Stomach (tissue), 9 donors: ENCODE measurements around the gene TMEM141. TPM values are rescaled to one million over a fixed set of nuclear protein-coding genes. Genes with fewer than 3 reads are reported as not detected.

Experiments
- DNase-seq, 2 donors: peaks; one replicate each; pipeline versions ENCODE4 v3.0.0 to v3.0.0-alpha.2; 2013 to 2019
- H3K27ac ChIP-seq, 5 donors: fragments of 200-600 bp in 4 of 5; sonication (generic) in 4 of 5; one replicate each; pipeline ENCODE4 v1.5.1; 2013 to 2019; ENCODE audit warnings: mild to moderate bottlenecking in 1 of 5, moderate library complexity in 1 of 5
- H3K27me3 ChIP-seq, 3 donors: fragments of 200-600 bp; sonication (generic); one replicate each; pipeline ENCODE4 v1.5.1; 2017 to 2019; ENCODE audit warnings: mixed run types in 1 of 3
- H3K36me3 ChIP-seq, 4 donors: fragments of 200-600 bp; sonication (generic); 1 replicate in 3 of 4; 2 replicates in 1 of 4; pipeline ENCODE4 v1.5.1; 2016 to 2019
- H3K4me1 ChIP-seq, 4 donors: fragments of 200-600 bp; sonication (generic); one replicate each; pipeline ENCODE4 v1.5.1; 2016 to 2019
- H3K4me3 ChIP-seq, 4 donors: fragments of 200-600 bp; sonication (generic) in 3 of 4; one replicate each; pipeline ENCODE4 v1.5.1; 2016 to 2019; ENCODE audit warnings: mild to moderate bottlenecking in 1 of 4
- H3K9me3 ChIP-seq, 4 donors: fragments of 200-600 bp; sonication (generic); one replicate each; pipeline ENCODE4 v1.5.1; 2016 to 2019
- CTCF ChIP-seq, 7 experiments: fragments of 450-650 bp in 4 of 7; fragments of 200-600 bp in 3 of 7; sonication (generic) in 3 of 7; IDR thresholded peaks; one replicate each; pipeline ENCODE4 v1.5.1; 2016 to 2019; ENCODE audit warnings: antibody characterized with exemption in 7 of 7, control low read depth in 2 of 7, mild to moderate bottlenecking in 1 of 7
- EP300 ChIP-seq: sonication (generic); formaldehyde crosslinking; IDR thresholded peaks from one replicate; pipeline ENCODE4 v1.6.1; 2017; ENCODE audit warnings: antibody characterized with exemption
- POLR2A ChIP-seq, 4 donors: fragments of 450-650 bp; IDR thresholded peaks; one replicate each; pipeline ENCODE4 v1.6.1; 2016; ENCODE audit warnings: antibody characterized with exemption in 4 of 4, control low read depth in 2 of 4, mild to moderate bottlenecking in 1 of 4, moderate library complexity in 1 of 4
- POLR2AphosphoS5 ChIP-seq, 3 donors: sonication (generic); formaldehyde crosslinking; IDR thresholded peaks; one replicate each; pipeline ENCODE4 v1.6.1; 2016; ENCODE audit warnings: antibody characterized with exemption in 3 of 3
- WGBS, 5 donors: extraction: QIAGEN DNeasy Blood & Tissue Kit in 3 of 5; methylation state at CpG; one replicate each; pipeline versions ENCODE4 v1.1.5 to v1.1.7; 2013 to 2018; 5-methylcytosine and 5-hydroxymethylcytosine counted together
- intact Hi-C: fragments of 100-400 bp; cut with DNase I; formaldehyde crosslinking; loops from one replicate; pipeline ENCODE4 v1.15.1; 2023; ENCODE audit warnings: low total_unique reads
- polyA plus RNA-seq, 3 donors: library from polyadenylated mRNA; stranded (reverse); fragments of 200-250 nt; gene quantifications; one replicate each; pipeline ENCODE4 v1.2.3, GENCODE V29; 2013
- total RNA-seq, 5 donors: library from RNA; depleted of rRNA; stranded (reverse); fragments of >200 nt; gene quantifications; one replicate each; pipeline versions ENCODE4 v1.1.0 to v1.2.3, GENCODE V29; 2014 to 2016
- donor health status: healthy with polysubstance abuse.
- donor health status: Bipolar disorder and iron deficiency.
- donor health status: healthy.

Gene TMEM141
- total and polyA plus RNA-seq, 8 donors: 11.1 to 219 (median 103) TPM

DNA sequence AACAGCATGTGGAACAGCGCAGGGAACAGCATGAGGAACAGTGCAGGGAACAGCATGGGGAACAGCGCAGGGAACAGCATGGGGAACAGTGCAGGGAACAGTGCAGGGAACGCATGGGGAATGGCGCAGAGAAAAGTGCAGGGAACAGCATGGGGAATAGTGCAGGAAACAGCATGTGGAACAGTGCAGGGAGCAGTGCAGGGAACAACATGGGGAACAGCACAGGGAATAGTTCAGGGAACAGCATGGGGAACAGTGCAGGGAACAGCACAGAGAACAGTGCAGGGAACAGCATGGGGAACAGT is 35.1 kb upstream of the TMEM141 start:
- H3K9me3 ChIP-seq: peaks cover 0 to 27% (median 9%) of the 10 kb centered on the region in 4 donors
- 85 to 98% (median 94%) methylated on average over 4 of the region's 4 CpGs for WGBS, 5 donors
- no peak for TF ChIP-seq CTCF (IDR thresholded peaks at IDR 0.05)
- no peak for TF ChIP-seq POLR2AphosphoS5 (IDR thresholded peaks at IDR 0.05)
- TF ChIP-seq POLR2A (IDR thresholded peaks at IDR 0.05): no peak
- TF ChIP-seq EP300: no peak
- no peak overlapping the region for H3K27ac ChIP-seq
- peaks cover 0 to 4% (median 1%) of the 10 kb centered on the region in 4 donors for H3K4me1 ChIP-seq
- H3K4me3 ChIP-seq: no peak overlapping the region
- peaks cover 0 to 23% (median 0%) of the 10 kb centered on the region in 3 donors for H3K27me3 ChIP-seq
- DNase-seq: no peak
- intact Hi-C loops: no loop called here
- no peaks in the 10 kb centered on the region for H3K36me3 ChIP-seq

- Histone ChIP-seq H3K4me1 (peaks cover 0 to 6% (median 2%) of the 10 kb centered on the region in 4 donors), H3K27ac (no peak overlapping the region), H3K9me3 (peaks cover 0 to 20% (median 3%) of the 10 kb centered on the region in 4 donors), H3K36me3 (no peaks in the 10 kb centered on the region), H3K27me3 (peaks cover 0 to 31% (median 0%) of the 10 kb centered on the region in 3 donors), H3K4me3 (no peak overlapping the region)
- 92 to 96% (median 95%) methylated on average over 17 to 18 of the region's 18 CpGs for WGBS, 5 donors
- TF ChIP-seq CTCF (IDR thresholded peaks at IDR 0.05) (no peak), EP300 (no peak), POLR2A (IDR thresholded peaks at IDR 0.05) (no peak), POLR2AphosphoS5 (IDR thresholded peaks at IDR 0.05) (no peak)
- intact Hi-C loops: no loop called here
- DNase-seq: no peak
Measured at GRCh38 chr9:136756836-136757235, 34.3 kb upstream of the TMEM141 start.

DNA sequence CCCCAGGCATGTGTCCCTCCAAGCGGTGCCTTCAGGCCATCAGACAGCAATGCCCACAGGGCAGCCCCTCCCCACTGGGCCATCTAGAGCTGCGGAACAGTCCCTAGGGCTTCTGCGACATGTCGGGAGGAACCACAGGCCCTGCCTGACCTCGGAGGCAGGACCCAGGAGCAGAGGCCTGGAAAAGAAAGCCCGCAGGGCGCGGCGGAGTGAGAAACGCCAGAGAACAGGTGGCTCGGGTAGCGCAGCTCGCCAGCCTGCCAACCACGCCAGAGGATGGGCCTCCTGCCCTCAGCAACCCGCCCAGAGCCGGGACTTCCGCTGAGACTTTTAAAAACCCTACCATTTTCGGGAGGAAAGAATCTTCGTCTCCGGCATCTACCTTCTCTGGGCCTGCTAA is 33.8 kb upstream of the TMEM141 start:
- Histone ChIP-seq H3K36me3 (no peaks in the 10 kb centered on the region), H3K9me3 (peaks cover 0 to 18% (median under 1%) of the 10 kb centered on the region in 4 donors), H3K4me1 (peaks cover 0 to 6% (median 2%) of the 10 kb centered on the region in 4 donors), H3K27ac (no peak overlapping the region), H3K27me3 (peaks cover 0 to 36% (median 0%) of the 10 kb centered on the region in 3 donors), H3K4me3 (no peak overlapping the region)
- TF ChIP-seq POLR2A (IDR thresholded peaks at IDR 0.05) (no peak), EP300 (no peak), CTCF (IDR thresholded peaks at IDR 0.05) (no peak), POLR2AphosphoS5 (IDR thresholded peaks at IDR 0.05) (no peak)
- 89 to 94% (median 91%) methylated on average over 11 to 20 of the region's 20 CpGs for WGBS, 5 donors
- DNase-seq: no peak
- intact Hi-C loops: no loop called here

DNA sequence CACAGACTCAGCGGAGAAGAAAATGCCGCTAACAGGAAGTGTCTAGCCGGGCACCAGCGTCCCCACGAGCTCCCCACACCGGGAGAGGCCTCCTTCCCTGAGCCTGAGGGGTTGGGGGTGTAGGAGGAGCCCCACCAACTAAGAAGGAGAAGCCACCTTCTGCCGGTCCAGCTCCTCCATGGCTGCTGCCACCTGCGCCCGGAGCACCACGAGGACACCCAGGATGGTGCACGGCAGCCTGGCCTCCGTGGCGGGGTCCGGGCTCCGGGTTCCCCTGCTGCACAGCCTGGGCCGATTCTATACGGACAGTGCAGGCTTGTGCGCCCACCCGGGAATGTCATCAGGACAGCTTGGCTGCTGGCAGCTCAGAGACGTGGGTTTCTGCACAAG is 33.4 kb upstream of the TMEM141 start:
- H3K4me1 ChIP-seq: peaks cover 0 to 6% (median 3%) of the 10 kb centered on the region in 4 donors
- peaks cover 0 to 18% (median 0%) of the 10 kb centered on the region in 4 donors for H3K9me3 ChIP-seq
- 80 to 89% (median 87%) methylated on average over 6 to 20 of the region's 20 CpGs for WGBS, 5 donors
- H3K27me3 ChIP-seq: peaks cover 0 to 40% (median 0%) of the 10 kb centered on the region in 3 donors
- H3K36me3 ChIP-seq: no peaks in the 10 kb centered on the region
- no peak for DNase-seq
- no peak overlapping the region for H3K27ac ChIP-seq
- TF ChIP-seq EP300 (no peak), CTCF (IDR thresholded peaks at IDR 0.05) (no peak), POLR2A (IDR thresholded peaks at IDR 0.05) (no peak), POLR2AphosphoS5 (IDR thresholded peaks at IDR 0.05) (no peak)
- H3K4me3 ChIP-seq: no peak overlapping the region
- intact Hi-C loops: no loop called here
